ENCODE results near the gene PTPRM. TPM values are rescaled to one million over a fixed set of nuclear protein-coding genes. Genes with fewer than 3 reads are reported as not detected.

Gene PTPRM
- total and polyA plus RNA-seq, 4 donors: 9.2 to 23.0 (median 12.7) TPM

GRCh38 chr18:7870266-7870665 is 303.1 kb downstream of the PTPRM start:
- TF ChIP-seq ATF3 (IDR thresholded peaks at IDR 0.05) (no peak), MAX (IDR thresholded peaks at IDR 0.05) (no peak), ZBTB33 (IDR thresholded peaks at IDR 0.05) (no peak), EGR1 (IDR thresholded peaks at IDR 0.05; ENCODE audit: low read depth in 2 of 2) (no peak), RAD21 (IDR thresholded peaks at IDR 0.05) (no peak), RXRA (IDR thresholded peaks at IDR 0.05) (no peak), CTCF (IDR thresholded peaks at IDR 0.05; ENCODE audit: low read depth, low read length, missing input control) (no peak), SP1 (IDR thresholded peaks at IDR 0.05) (no peak), HNF4A (conservative IDR thresholded peaks at IDR 0.05) (no peak), REST (IDR thresholded peaks at IDR 0.05) (no peak)
- Histone ChIP-seq H3K27ac (ENCODE audit: low read depth in 1 of 2, low read length in 2 of 2) (no peak overlapping the region), H3K9ac (ENCODE audit: low read depth in 1 of 2, low read length in 2 of 2) (no peak overlapping the region), H3K4me3 (ENCODE audit: low read depth in 1 of 3, low read length in 3 of 3) (no peak overlapping the region), H3K36me3 (ENCODE audit: control insufficient read depth in 4 of 4, insufficient read depth in 3 of 4, low read depth in 1 of 4, low read length in 3 of 4) (no peaks in the 10 kb centered on the region), H3K27me3 (ENCODE audit: control insufficient read depth in 4 of 4, insufficient read depth in 4 of 4, low read length in 3 of 4) (no peaks in the 10 kb centered on the region), H3K4me1 (ENCODE audit: control insufficient read depth in 4 of 4, insufficient read depth in 4 of 4, low read length in 3 of 4) (no peaks in the 10 kb centered on the region), H3K9me3 (ENCODE audit: control insufficient read depth in 4 of 4, low read length in 3 of 4) (no peaks in the 10 kb centered on the region)
- WGBS: 96% methylated on average over 1 of the region's 1 CpG
- no peak for DNase-seq (ENCODE audit: low spot score)

- Histone ChIP-seq H3K27ac (ENCODE audit: low read depth in 1 of 2, low read length in 2 of 2) (no peak overlapping the region), H3K27me3 (ENCODE audit: control insufficient read depth in 4 of 4, insufficient read depth in 4 of 4, low read length in 3 of 4) (no peaks in the 10 kb centered on the region), H3K36me3 (ENCODE audit: control insufficient read depth in 4 of 4, insufficient read depth in 3 of 4, low read depth in 1 of 4, low read length in 3 of 4) (no peaks in the 10 kb centered on the region), H3K9ac (ENCODE audit: low read depth in 1 of 2, low read length in 2 of 2) (no peak overlapping the region), H3K9me3 (ENCODE audit: control insufficient read depth in 4 of 4, low read length in 3 of 4) (no peaks in the 10 kb centered on the region), H3K4me1 (ENCODE audit: control insufficient read depth in 4 of 4, insufficient read depth in 4 of 4, low read length in 3 of 4) (no peaks in the 10 kb centered on the region), H3K4me3 (ENCODE audit: low read depth in 1 of 3, low read length in 3 of 3) (no peak overlapping the region)
- WGBS: 94% methylated on average over 4 of the region's 4 CpGs
- no peak for DNase-seq (ENCODE audit: low spot score)
- TF ChIP-seq HNF4A (conservative IDR thresholded peaks at IDR 0.05): no peak
- no peak for TF ChIP-seq CTCF (IDR thresholded peaks at IDR 0.05; ENCODE audit: low read depth, low read length, missing input control)
- TF ChIP-seq RAD21 (IDR thresholded peaks at IDR 0.05): no peak
- no peak for TF ChIP-seq MAX (IDR thresholded peaks at IDR 0.05)
- TF ChIP-seq GABPA (IDR thresholded peaks at IDR 0.05 in 1 of 2, conservative IDR thresholded peaks at IDR 0.05 in 1 of 2): no peak
- TF ChIP-seq TAF1 (conservative IDR thresholded peaks at IDR 0.05): no peak
- TF ChIP-seq ZBTB33 (IDR thresholded peaks at IDR 0.05): no peak
- no peak for TF ChIP-seq FOXA1 (IDR thresholded peaks at IDR 0.05)
- no peak for TF ChIP-seq SP1 (IDR thresholded peaks at IDR 0.05)
- no peak for TF ChIP-seq HNF4G (IDR thresholded peaks at IDR 0.05)
- no peak for TF ChIP-seq YY1 (IDR thresholded peaks at IDR 0.05)
- TF ChIP-seq FOXA2 (IDR thresholded peaks at IDR 0.05): no peak
- TF ChIP-seq ATF3 (IDR thresholded peaks at IDR 0.05): no peak
- no peak for TF ChIP-seq RXRA (IDR thresholded peaks at IDR 0.05)
- TF ChIP-seq NR2F2 (IDR thresholded peaks at IDR 0.05): no peak
- TF ChIP-seq JUND (IDR thresholded peaks at IDR 0.05): no peak
These were observed 303.7 kb downstream of the PTPRM start for GRCh38 chr18:7870855-7871254.
